ENCODE results near the gene CD9. TPM values are rescaled to one million over a fixed set of nuclear protein-coding genes. Genes with fewer than 3 reads are reported as not detected.

CD9 gene
- total and polyA plus RNA-seq, 8 donors, result 100 to 512 (median 121) TPM

DNA sequence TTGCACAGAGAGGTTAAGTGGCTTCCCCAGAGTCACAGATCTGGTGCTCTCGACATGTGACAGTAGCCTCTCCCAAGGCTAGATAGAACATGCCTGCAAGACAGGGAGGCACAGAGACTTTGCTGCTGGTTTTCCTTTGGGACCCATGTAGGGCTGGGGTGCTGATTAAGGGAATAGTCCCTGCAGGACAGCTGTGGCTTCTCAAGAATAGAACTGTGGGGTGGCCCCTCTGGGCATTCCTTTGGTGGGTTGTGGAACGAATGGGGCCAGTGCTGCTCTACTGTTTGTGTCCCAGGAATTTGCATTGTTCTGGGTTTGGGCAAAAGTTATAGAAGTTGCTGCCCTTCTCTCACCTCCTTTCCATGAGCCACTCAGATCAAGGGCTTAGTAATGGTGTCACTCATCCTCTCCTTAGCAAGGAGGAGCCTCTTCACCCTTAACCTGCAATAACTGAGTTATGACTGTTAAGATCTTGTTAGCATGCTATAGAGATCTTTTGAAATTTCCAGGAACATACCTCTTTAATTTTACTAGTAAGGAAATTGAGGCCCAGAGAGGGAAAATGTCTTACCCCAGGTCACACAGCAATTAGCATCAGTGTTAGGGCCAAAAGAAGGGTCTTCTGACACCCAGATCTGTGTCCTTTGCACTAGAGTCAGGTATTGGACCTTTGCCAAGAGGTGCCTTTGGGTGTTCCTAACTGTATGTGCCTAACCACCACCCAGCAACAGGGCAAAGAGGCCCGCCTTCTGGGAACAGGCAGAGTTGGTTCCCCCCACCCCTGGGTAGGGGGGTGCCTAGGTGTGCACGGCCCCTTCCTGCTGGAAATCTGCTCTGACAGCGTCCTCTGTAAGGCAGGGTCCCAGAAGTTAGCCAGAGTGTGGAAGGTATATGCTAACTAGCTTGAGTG is 31.4 kb downstream of the CD9 start:
- no peak overlapping the region for H3K4me3 ChIP-seq
- ATAC-seq (no peak), DNase-seq (no peak)
- no peaks in the 10 kb centered on the region for H3K9me3 ChIP-seq
- peaks cover 0 to 47% of the 10 kb centered on the region in 2 donors for H3K36me3 ChIP-seq
- intact Hi-C loops (cut with DNase I), result no loop called here
- peak overlapping the region; percentile 88 to 89 for H3K27ac ChIP-seq
- peaks cover 55 to 98% of the 10 kb centered on the region in 2 donors for H3K4me1 ChIP-seq
- no peaks in the 10 kb centered on the region for H3K27me3 ChIP-seq
- TF ChIP-seq, protein P1, sequence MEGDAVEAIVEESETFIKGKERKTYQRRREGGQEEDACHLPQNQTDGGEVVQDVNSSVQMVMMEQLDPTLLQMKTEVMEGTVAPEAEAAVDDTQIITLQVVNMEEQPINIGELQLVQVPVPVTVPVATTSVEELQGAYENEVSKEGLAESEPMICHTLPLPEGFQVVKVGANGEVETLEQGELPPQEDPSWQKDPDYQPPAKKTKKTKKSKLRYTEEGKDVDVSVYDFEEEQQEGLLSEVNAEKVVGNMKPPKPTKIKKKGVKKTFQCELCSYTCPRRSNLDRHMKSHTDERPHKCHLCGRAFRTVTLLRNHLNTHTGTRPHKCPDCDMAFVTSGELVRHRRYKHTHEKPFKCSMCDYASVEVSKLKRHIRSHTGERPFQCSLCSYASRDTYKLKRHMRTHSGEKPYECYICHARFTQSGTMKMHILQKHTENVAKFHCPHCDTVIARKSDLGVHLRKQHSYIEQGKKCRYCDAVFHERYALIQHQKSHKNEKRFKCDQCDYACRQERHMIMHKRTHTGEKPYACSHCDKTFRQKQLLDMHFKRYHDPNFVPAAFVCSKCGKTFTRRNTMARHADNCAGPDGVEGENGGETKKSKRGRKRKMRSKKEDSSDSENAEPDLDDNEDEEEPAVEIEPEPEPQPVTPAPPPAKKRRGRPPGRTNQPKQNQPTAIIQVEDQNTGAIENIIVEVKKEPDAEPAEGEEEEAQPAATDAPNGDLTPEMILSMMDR (IDR thresholded peaks at IDR 0.05), result no peak

GRCh38 chr12:6233121-6233971 is 33.1 kb downstream of the CD9 start:
- no peaks in the 10 kb centered on the region for H3K27me3 ChIP-seq
- no peaks in the 10 kb centered on the region for H3K9me3 ChIP-seq
- H3K27ac ChIP-seq, result peak overlapping the region; percentile 7 to 89
- H3K4me3 ChIP-seq, result no peak overlapping the region
- TF ChIP-seq, protein P1 (IDR thresholded peaks at IDR 0.05), result no peak
- no peak for ATAC-seq
- DNase-seq, result no peak
- peaks cover 0 to 51% of the 10 kb centered on the region in 2 donors for H3K36me3 ChIP-seq
- H3K4me1 ChIP-seq, result peaks cover 39 to 81% of the 10 kb centered on the region in 2 donors
- intact Hi-C loops (cut with DNase I), result no loop called here

DNA sequence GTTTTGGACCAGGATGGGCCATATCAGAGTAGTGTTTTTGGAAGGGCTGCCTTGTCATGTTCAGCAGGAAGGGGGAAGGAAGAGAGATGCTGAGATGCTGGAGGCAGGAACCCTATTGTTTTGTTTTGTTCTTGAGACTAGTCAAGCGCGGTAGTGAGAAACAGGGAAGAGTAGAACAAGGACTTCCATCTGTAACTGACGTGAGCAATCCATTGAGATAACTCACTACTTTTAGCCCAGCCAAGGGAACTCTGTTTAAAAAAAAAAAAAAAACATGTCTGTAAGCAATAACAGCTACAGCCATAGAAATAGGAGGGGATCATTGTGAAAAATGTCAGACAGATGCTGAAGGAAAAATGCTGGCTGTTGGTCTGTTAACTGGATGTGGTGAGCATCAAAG is 34.0 kb downstream of the CD9 start:
- no peak for ATAC-seq
- TF ChIP-seq, protein P1 (IDR thresholded peaks at IDR 0.05), result no peak
- no peak overlapping the region for H3K4me3 ChIP-seq
- peak overlapping the region; percentile 4 to 89 for H3K27ac ChIP-seq
- no peaks in the 10 kb centered on the region for H3K9me3 ChIP-seq
- H3K27me3 ChIP-seq, result no peaks in the 10 kb centered on the region
- intact Hi-C loops (cut with DNase I), result no loop called here
- no peak for DNase-seq
- H3K36me3 ChIP-seq, result peaks cover 0 to 59% of the 10 kb centered on the region in 2 donors
- H3K4me1 ChIP-seq, result peaks cover 30 to 72% of the 10 kb centered on the region in 2 donors

DNA sequence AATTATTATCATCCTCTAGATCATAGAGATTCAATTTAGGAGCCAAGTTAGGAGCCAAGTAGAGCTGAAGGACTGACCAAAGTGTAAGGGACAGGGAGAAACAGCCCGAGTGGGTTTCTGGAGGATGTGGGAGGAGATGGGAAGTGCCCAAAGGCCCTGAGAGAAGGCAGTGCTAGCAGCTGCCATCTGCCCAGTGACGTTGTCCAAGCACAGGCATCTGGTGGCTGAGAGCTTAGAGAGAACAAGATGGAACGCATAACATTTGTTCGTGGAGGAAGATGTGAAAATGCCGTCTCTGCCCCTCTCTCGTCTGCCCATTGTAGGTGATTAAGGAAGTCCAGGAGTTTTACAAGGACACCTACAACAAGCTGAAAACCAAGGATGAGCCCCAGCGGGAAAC is 34.7 kb downstream of the CD9 start:
- no peaks in the 10 kb centered on the region for H3K27me3 ChIP-seq
- intact Hi-C loops (cut with DNase I), result no loop called here
- peaks cover 23 to 66% of the 10 kb centered on the region in 2 donors for H3K4me1 ChIP-seq
- TF ChIP-seq, protein P1 (IDR thresholded peaks at IDR 0.05), result no peak
- no peaks in the 10 kb centered on the region for H3K9me3 ChIP-seq
- H3K4me3 ChIP-seq, result no peak overlapping the region
- DNase-seq (no peak), ATAC-seq (no peak)
- H3K36me3 ChIP-seq, result peaks cover 0 to 63% of the 10 kb centered on the region in 2 donors
- H3K27ac ChIP-seq, result peak overlapping the region; percentile 4 to 8

DNA sequence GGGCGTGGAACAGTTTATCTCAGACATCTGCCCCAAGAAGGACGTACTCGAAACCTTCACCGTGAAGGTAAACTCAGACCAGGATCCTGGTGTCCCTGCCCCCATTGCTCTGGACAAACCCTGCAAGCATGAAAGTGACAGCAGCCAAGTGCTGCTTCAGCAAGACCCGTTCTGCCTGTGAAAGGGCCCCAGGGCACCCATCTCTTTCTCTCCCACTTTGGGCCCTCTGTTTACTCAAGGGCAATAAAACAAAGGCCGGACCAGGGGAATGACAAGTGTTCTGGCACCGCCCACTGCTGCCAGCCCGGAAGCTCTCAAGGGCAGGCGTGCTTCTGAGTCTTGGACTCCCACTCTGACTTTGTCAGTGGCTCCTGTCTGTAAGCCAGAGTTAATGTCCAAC is 35.3 kb downstream of the CD9 start:
- peaks cover 17 to 60% of the 10 kb centered on the region in 2 donors for H3K4me1 ChIP-seq
- peak overlapping the region; percentile 23 to 76 for H3K27ac ChIP-seq
- intact Hi-C loops (cut with DNase I), result no loop called here
- no peaks in the 10 kb centered on the region for H3K27me3 ChIP-seq
- H3K36me3 ChIP-seq, result peaks cover 0 to 63% of the 10 kb centered on the region in 2 donors
- no peaks in the 10 kb centered on the region for H3K9me3 ChIP-seq
- peak; percentile 83 for ATAC-seq
- H3K4me3 ChIP-seq, result no peak overlapping the region
- TF ChIP-seq, protein P1 (IDR thresholded peaks at IDR 0.05), result no peak
- peak in 3 of 4 donors; percentile 68 to 82 (median 74) for DNase-seq
